Activated B cell treated with CpG ODN at 0.5 μM for 24 hours (primary cell): ENCODE results near the gene AQP11. TPM values are rescaled to one million over a fixed set of nuclear protein-coding genes. Genes with fewer than 3 reads are reported as not detected.

Experiments
- total RNA-seq: library from RNA; stranded (reverse); gene quantifications from 2 replicates; pipeline ENCODE4 v1.2.3, GENCODE V29; 2022

The AQP11 gene
- total RNA-seq, 1 donor from 2014 or later, result 0.20 TPM

Other genes with a start within 250 kb of the AQP11 start
- gene PAK1, start 115.9 kb upstream of the AQP11 start, total RNA-seq, result 20.2 and 21.1 TPM in 2 replicates
- 112 and 116 TPM in 2 replicates for gene CLNS1A, start 47.8 kb downstream of the AQP11 start, total RNA-seq
- 65.9 and 68.8 TPM in 2 replicates for gene RSF1, start 230.8 kb downstream of the AQP11 start, total RNA-seq
- 3.8 and 4.4 TPM in 2 replicates for gene AAMDC, start 231.2 kb downstream of the AQP11 start, total RNA-seq